Astrocyte (in vitro differentiated cells and primary cell): ENCODE results near the gene NT5C1A.

Experiments used
- CTCF ChIP-seq: IDR thresholded peaks from 2 replicates; pipeline ENCODE4 v1.5.1; 2011; ENCODE audit warnings: low read depth, mild to moderate bottlenecking, inconsistent platforms, low read length, moderate library complexity; ENCODE audit not compliant: insufficient read depth
- EZH2 ChIP-seq: IDR thresholded peaks from 2 replicates; pipeline ENCODE4 v1.6.1; 2012; ENCODE audit warnings: mild to moderate bottlenecking, low read length, inconsistent platforms; ENCODE audit not compliant: insufficient read depth

GRCh38 chr1:39672551-39672947 is 642 bp upstream of the NT5C1A start:
- TF ChIP-seq CTCF (peak; percentile 30), EZH2 (peak; percentile 21)
